Lung microvascular endothelial cell (primary cell): ENCODE data around the gene FGGY. TPM values are rescaled to one million over a fixed set of nuclear protein-coding genes. Genes with fewer than 3 reads are reported as not detected.

Experiments used
- DNase-seq, 2 donors: peaks; one replicate each; pipeline versions ENCODE4 v3.0.0 to v3.0.0-alpha.2; 2010; ENCODE audit warnings: low read depth in 2 of 2
- total RNA-seq: library from RNA; depleted of rRNA; stranded (reverse); fragments of >200 nt; gene quantifications from 2 replicates; pipeline ENCODE4 v1.2.1, GENCODE V29; 2014

Gene FGGY
- total RNA-seq, 1 donor from 2014 or later = 11.1 TPM

- peak; percentile 31 to 63 for DNase-seq
Measured at GRCh38 chr1:59672851-59673572, 376.1 kb downstream of the FGGY start.

- peak in 1 of 2 donors; percentile 52 for DNase-seq
Measured at GRCh38 chr1:59673573-59674450, 376.9 kb downstream of the FGGY start.

GRCh38 chr1:59674595-59674994 lies 377.7 kb downstream of the FGGY start:
- DNase-seq = peak; percentile 70 to 92

GRCh38 chr1:59675936-59676335 lies 379.0 kb downstream of the FGGY start:
- no peak for DNase-seq

- DNase-seq = no peak
Measured at GRCh38 chr1:59678040-59678439, 381.1 kb downstream of the FGGY start.

- peak; percentile 11 to 97 for DNase-seq
Measured at GRCh38 chr1:59678493-59679228, 381.8 kb downstream of the FGGY start.

- DNase-seq = no peak
Measured at GRCh38 chr1:59680044-59680443, 383.1 kb downstream of the FGGY start.

GRCh38 chr1:59682396-59683080 lies 385.6 kb downstream of the FGGY start:
- peak in 1 of 2 donors; percentile 12 for DNase-seq

GRCh38 chr1:59683197-59683596 lies 386.3 kb downstream of the FGGY start:
- no peak for DNase-seq

GRCh38 chr1:59684698-59685097 lies 387.8 kb downstream of the FGGY start:
- no peak for DNase-seq

GRCh38 chr1:59685101-59685500 lies 388.2 kb downstream of the FGGY start:
- no peak for DNase-seq

GRCh38 chr1:59685666-59686065 lies 388.8 kb downstream of the FGGY start:
- no peak for DNase-seq

GRCh38 chr1:59686170-59686569 lies 389.3 kb downstream of the FGGY start:
- DNase-seq = no peak

GRCh38 chr1:59686574-59686973 lies 389.7 kb downstream of the FGGY start:
- DNase-seq = no peak

GRCh38 chr1:59687081-59687480 lies 390.2 kb downstream of the FGGY start:
- peak in 1 of 2 donors; percentile 9 for DNase-seq

GRCh38 chr1:59688976-59689375 lies 392.1 kb downstream of the FGGY start:
- no peak for DNase-seq

GRCh38 chr1:59689730-59690129 lies 392.8 kb downstream of the FGGY start:
- no peak for DNase-seq

GRCh38 chr1:59690171-59690930 lies 393.5 kb downstream of the FGGY start:
- no peak for DNase-seq

GRCh38 chr1:59691261-59691660 lies 394.4 kb downstream of the FGGY start:
- DNase-seq = no peak

- peak in 1 of 2 donors; percentile 89 for DNase-seq
Measured at GRCh38 chr1:59692591-59692990, 395.7 kb downstream of the FGGY start.

GRCh38 chr1:59693406-59693805 lies 396.5 kb downstream of the FGGY start:
- no peak for DNase-seq
